ENCODE results near the gene P3H2.

- TF ChIP-seq EZH2 (IDR thresholded peaks at IDR 0.05): no peak
- TF ChIP-seq POLR2AphosphoS5 (IDR thresholded peaks at IDR 0.05; ENCODE audit: borderline replicate concordance, low read depth, low read length): no peak
Observed at GRCh38 chr3:190086191-190086590, 34.5 kb downstream of the P3H2 start.
